ENCODE results near the gene BSX.

BSX gene

DNA sequence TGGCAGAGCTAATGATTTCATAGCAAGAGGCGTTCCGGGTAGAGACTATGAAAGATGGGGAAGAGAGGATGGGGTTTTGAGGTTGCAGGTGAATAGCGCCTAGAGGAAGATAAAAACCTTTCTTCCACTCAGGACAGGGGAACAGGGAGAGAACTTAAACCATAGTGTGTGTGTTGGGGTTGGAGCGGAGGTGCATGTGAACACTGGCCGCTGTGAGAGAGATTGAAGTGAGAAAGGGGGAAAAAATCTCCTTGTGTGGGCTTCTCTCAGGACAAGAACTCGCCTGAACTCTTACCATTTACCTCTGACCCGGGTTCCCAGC, 3.4 kb downstream of the BSX start:
- DNase-seq (ENCODE audit: extremely low read depth, low read depth), result no peak
- TF ChIP-seq, protein P1, sequence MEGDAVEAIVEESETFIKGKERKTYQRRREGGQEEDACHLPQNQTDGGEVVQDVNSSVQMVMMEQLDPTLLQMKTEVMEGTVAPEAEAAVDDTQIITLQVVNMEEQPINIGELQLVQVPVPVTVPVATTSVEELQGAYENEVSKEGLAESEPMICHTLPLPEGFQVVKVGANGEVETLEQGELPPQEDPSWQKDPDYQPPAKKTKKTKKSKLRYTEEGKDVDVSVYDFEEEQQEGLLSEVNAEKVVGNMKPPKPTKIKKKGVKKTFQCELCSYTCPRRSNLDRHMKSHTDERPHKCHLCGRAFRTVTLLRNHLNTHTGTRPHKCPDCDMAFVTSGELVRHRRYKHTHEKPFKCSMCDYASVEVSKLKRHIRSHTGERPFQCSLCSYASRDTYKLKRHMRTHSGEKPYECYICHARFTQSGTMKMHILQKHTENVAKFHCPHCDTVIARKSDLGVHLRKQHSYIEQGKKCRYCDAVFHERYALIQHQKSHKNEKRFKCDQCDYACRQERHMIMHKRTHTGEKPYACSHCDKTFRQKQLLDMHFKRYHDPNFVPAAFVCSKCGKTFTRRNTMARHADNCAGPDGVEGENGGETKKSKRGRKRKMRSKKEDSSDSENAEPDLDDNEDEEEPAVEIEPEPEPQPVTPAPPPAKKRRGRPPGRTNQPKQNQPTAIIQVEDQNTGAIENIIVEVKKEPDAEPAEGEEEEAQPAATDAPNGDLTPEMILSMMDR (IDR thresholded peaks at IDR 0.05; ENCODE audit: low read depth, low read length), result no peak

DNA sequence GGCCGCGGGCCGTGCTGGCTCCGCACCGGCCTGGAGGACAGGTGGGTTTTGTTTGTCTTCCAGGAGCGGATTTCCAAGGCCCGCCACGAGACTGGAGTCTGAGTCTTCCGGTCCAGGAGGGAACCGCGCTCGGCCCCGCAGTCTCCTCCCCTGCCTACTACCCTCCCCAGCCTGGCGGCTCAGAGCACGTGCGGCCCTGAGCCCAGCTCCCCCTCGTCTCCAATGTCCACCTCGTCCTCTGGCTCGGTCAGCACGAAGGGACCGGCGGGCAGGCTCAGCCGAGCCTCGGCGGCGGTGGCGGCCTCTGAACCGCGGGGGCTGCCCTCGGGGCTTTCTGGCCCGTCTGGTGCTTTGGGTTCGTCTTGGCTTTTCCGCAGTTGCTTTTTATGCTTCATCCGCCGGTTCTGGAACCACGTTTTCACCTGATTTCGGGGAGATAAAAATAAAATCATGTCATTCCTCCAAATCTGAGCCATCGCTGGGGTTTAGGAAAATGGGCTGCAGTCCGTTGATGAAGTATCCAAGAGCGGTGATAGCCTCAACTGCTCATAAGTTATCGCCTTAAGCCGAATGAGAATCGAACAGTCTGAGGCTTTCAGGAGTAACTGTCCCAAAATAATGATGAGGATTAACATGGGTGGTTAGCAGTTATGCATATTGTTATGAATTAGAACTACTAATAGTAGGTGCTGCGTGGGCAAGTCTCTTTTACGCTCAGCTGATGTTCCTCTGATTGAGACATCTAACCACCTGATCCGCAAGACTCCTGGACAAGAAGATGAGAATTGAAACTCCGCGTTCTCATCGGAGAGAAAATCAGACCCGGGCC, 4.0 kb downstream of the BSX start:
- DNase-seq (ENCODE audit: extremely low read depth, low read depth), result no peak
- TF ChIP-seq, protein P1 (IDR thresholded peaks at IDR 0.05; ENCODE audit: low read depth, low read length), result no peak

DNA sequence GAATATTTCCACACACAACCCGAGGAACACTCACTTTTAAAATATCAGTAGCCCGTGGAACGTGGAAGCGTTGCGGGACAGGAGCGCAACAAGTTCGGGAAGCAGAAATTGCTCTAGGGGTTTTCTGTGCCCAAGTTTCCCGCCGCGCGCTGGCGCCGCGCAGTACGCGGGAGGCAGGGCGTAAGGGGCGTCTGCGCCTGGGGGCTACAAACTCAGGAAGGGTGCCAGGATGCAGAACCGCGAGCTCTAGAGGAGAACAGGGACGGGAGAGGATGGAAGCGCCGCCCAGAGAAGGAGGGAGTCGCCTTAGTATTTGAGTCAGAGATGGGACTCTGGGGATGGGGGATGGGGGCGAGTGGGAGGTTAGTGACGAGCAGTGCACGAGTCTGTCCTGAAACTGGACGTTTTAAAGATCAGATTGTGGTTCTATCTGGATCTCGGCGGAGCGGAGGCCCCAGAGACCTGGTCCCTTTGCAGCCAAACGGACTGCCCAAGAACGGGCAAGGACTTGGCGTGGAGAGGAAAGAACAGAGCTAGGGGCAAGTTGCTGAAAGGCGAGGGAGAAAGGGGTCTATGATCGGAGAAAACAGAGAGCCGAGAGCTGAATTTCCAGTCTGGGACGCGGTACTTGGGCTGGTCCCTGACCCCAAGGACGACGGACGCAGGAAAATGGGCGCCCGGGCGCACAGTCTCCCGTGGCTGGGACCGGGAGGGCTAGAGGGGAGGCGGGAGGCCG, 4.7 kb downstream of the BSX start:
- TF ChIP-seq, protein P1 (IDR thresholded peaks at IDR 0.05; ENCODE audit: low read depth, low read length), result no peak
- no peak for DNase-seq (ENCODE audit: extremely low read depth, low read depth)

DNA sequence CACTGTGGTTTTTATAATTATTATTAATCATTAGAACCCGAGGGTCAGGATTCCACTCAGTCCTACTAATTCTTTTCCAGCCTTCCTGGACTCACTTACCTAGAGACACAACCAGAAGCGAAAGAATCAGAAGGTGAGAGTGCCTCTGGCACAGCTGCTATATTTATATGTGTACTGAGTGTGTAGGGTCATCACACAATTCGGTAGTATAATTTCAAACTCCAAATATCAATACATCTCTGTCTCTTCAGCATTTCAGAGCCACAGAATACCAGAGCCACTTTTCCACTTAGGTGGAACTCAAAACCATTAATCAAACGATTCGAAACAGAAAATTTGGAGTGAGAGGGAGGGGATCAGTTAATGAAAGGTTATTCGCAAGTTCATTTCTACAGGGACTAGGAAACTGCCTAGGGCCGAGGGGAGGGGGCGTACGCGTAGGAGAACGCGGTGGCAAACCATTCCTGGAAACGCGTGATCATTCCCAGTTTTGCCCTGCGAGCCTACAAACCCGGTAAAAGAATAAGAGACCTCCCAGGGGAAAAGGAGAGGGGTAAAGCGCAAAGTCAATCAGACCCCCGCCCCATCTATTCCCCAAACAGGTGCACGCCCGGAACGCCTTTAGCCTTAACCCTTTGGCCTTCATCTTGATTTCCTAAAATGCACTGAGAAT, 5.4 kb downstream of the BSX start:
- TF ChIP-seq, protein P1 (IDR thresholded peaks at IDR 0.05; ENCODE audit: low read depth, low read length), result no peak
- no peak for DNase-seq (ENCODE audit: extremely low read depth, low read depth)

DNA sequence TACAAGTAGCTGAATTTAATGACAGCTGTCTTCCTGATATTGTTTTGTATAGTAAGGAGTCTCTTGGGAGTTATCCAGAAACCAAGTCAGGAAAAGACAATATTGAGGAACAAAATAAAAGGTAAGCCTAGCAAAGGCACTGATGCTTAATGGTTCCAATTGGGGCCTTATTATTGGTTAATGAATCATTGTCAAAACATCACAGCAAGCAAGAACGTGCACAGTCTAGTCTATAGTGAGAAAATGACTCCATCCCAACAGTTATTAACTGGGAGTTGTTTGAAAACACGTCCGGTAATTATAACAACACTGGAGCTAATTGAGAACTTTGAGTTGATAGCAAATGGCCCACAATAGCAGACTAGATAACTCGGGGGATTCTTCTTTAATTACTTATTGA, 17.7 kb downstream of the BSX start:
- DNase-seq (ENCODE audit: extremely low read depth, low read depth), result no peak
- TF ChIP-seq, protein P1 (IDR thresholded peaks at IDR 0.05; ENCODE audit: low read depth, low read length), result no peak

DNA sequence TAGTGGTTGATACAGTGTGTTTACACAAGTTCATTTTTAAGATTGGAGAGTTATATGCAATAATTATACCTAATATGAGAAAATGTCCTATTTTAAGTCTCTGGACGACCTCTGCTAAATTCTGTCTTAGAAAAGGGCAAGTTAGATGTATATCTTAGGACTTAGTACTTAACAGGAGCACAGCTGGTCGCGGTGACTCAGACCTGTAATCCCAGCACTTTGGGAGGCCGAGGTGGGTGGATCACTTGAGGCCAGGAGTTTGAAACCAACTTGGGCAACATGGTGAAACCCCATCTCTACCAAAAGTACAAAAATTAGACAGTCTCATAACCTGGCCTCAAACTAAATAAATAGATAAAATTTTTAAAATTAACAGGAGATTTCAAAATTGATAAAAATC, 27.2 kb downstream of the BSX start:
- no peak for DNase-seq (ENCODE audit: extremely low read depth, low read depth)
- TF ChIP-seq, protein P1 (IDR thresholded peaks at IDR 0.05; ENCODE audit: low read depth, low read length), result no peak

GRCh38 chr11:122951211-122951610, 30.4 kb downstream of the BSX start:
- TF ChIP-seq, protein P1 (IDR thresholded peaks at IDR 0.05; ENCODE audit: low read depth, low read length), result no peak
- DNase-seq (ENCODE audit: extremely low read depth, low read depth), result no peak

Data from AG09319 (cell line).